Measurements from ENCODE around the gene CDCP1.

CDCP1 gene

GRCh38 chr3:45109771-45110508 is 36.2 kb downstream of the CDCP1 start:
- TF ChIP-seq TCF12 (IDR thresholded peaks at IDR 0.05; ENCODE audit: low read depth) (no peak), FOXM1 (IDR thresholded peaks at IDR 0.05; ENCODE audit: borderline replicate concordance, low read depth) (no peak), EGR1 (IDR thresholded peaks at IDR 0.05) (no peak), CEBPB (IDR thresholded peaks at IDR 0.05) (no peak), ZBTB7A (IDR thresholded peaks at IDR 0.05; ENCODE audit: low read depth) (no peak), TAF1 (IDR thresholded peaks at IDR 0.05; ENCODE audit: low read depth) (no peak), TEAD4 (IDR thresholded peaks at IDR 0.05) (no peak), CREB1 (IDR thresholded peaks at IDR 0.05; ENCODE audit: low read depth) (no peak), MAX (IDR thresholded peaks at IDR 0.05) (no peak), RAD21 (IDR thresholded peaks at IDR 0.05; ENCODE audit: low read depth) (no peak)

- no peak for TF ChIP-seq RAD21 (IDR thresholded peaks at IDR 0.05; ENCODE audit: low read depth)
- no peak for TF ChIP-seq YY1 (IDR thresholded peaks at IDR 0.05; ENCODE audit: low read depth)
Observed at GRCh38 chr3:45106874-45107273, 39.3 kb downstream of the CDCP1 start.

GRCh38 chr3:45105855-45106671 is 40.1 kb downstream of the CDCP1 start:
- TF ChIP-seq RAD21 (IDR thresholded peaks at IDR 0.05; ENCODE audit: low read depth) (no peak), TAF1 (IDR thresholded peaks at IDR 0.05; ENCODE audit: low read depth) (no peak), TCF12 (IDR thresholded peaks at IDR 0.05; ENCODE audit: low read depth) (no peak), YY1 (IDR thresholded peaks at IDR 0.05; ENCODE audit: low read depth) (no peak), ZBTB7A (IDR thresholded peaks at IDR 0.05; ENCODE audit: low read depth) (no peak), TEAD4 (IDR thresholded peaks at IDR 0.05) (no peak), MAX (IDR thresholded peaks at IDR 0.05) (no peak), CEBPB (IDR thresholded peaks at IDR 0.05) (no peak), NFIC (IDR thresholded peaks at IDR 0.05) (no peak), REST (IDR thresholded peaks at IDR 0.05; ENCODE audit: low read depth) (no peak), EGR1 (IDR thresholded peaks at IDR 0.05) (no peak)

- no peak for TF ChIP-seq CEBPB (IDR thresholded peaks at IDR 0.05)
- TF ChIP-seq NFIC (IDR thresholded peaks at IDR 0.05): no peak
- no peak for TF ChIP-seq REST (IDR thresholded peaks at IDR 0.05; ENCODE audit: low read depth)
- TF ChIP-seq MAX (IDR thresholded peaks at IDR 0.05): no peak
- no peak for TF ChIP-seq TCF12 (IDR thresholded peaks at IDR 0.05; ENCODE audit: low read depth)
- TF ChIP-seq CREB1 (IDR thresholded peaks at IDR 0.05; ENCODE audit: low read depth): no peak
- no peak for TF ChIP-seq ZBTB7A (IDR thresholded peaks at IDR 0.05; ENCODE audit: low read depth)
Observed at GRCh38 chr3:45104715-45105711, 41.2 kb downstream of the CDCP1 start.

- TF ChIP-seq CEBPB (IDR thresholded peaks at IDR 0.05) (no peak), REST (IDR thresholded peaks at IDR 0.05; ENCODE audit: low read depth) (no peak), EGR1 (IDR thresholded peaks at IDR 0.05) (no peak), MAX (IDR thresholded peaks at IDR 0.05) (no peak), CREB1 (IDR thresholded peaks at IDR 0.05; ENCODE audit: low read depth) (no peak), ZBTB7A (IDR thresholded peaks at IDR 0.05; ENCODE audit: low read depth) (no peak), YY1 (IDR thresholded peaks at IDR 0.05; ENCODE audit: low read depth) (no peak), TCF12 (IDR thresholded peaks at IDR 0.05; ENCODE audit: low read depth) (no peak), RAD21 (IDR thresholded peaks at IDR 0.05; ENCODE audit: low read depth) (no peak)
Observed at GRCh38 chr3:45103753-45104714, 42.1 kb downstream of the CDCP1 start.
